HepG2 (cell line): ENCODE results near the gene CMIP. TPM values are rescaled to one million over a fixed set of nuclear protein-coding genes. Genes with fewer than 3 reads are reported as not detected.

ENCODE experiments used
- BCL6 ChIP-seq: IDR thresholded peaks from 2 replicates; pipeline ENCODE4 v1.6.1; 2016; ENCODE audit warnings: missing genetic modification reagents, missing compliant biosample characterization
- CREB1 ChIP-seq, 2 experiments: fragments of 450-650 bp in 1 of 2; IDR thresholded peaks; 2 replicates each; pipeline ENCODE4 v1.6.1; 2016 to 2017; ENCODE audit warnings: control low read depth in 1 of 2, mild to moderate bottlenecking in 1 of 2, missing compliant biosample characterization in 1 of 2, missing genetic modification characterization in 1 of 2
- GPN1 ChIP-seq: sonication (generic); formaldehyde crosslinking; IDR thresholded peaks from 2 replicates; pipeline ENCODE4 v1.5.1; 2020; ENCODE audit warnings: missing genetic modification reagents, borderline replicate concordance
- GTF3A ChIP-seq: sonication (generic); formaldehyde crosslinking; conservative IDR thresholded peaks from 2 replicates; pipeline ENCODE4 v1.4.0; 2020; ENCODE audit warnings: mild to moderate bottlenecking, missing genetic modification reagents
- IRF2 ChIP-seq: IDR thresholded peaks from 2 replicates; pipeline ENCODE4 v1.6.1; 2018; ENCODE audit warnings: missing genetic modification reagents, missing compliant biosample characterization
- MXI1 ChIP-seq: IDR thresholded peaks from 3 replicates; pipeline ENCODE4 v1.6.1; 2012; ENCODE audit warnings: low read depth, low read length, inconsistent platforms, borderline replicate concordance
- NCOR1 ChIP-seq: fragments of 200-600 bp; sonication (generic); IDR thresholded peaks from 2 replicates; pipeline ENCODE4 v1.7.0; 2017; ENCODE audit warnings: antibody characterized with exemption, low read length, borderline replicate concordance
- NFE2 ChIP-seq: sonication (generic); formaldehyde crosslinking; IDR thresholded peaks from 2 replicates; pipeline ENCODE4 v1.4.0; 2020; ENCODE audit warnings: missing genetic modification reagents
- NR1H2 ChIP-seq: sonication (generic); formaldehyde crosslinking; IDR thresholded peaks from 2 replicates; pipeline ENCODE4 v1.8.1; 2022; ENCODE audit warnings: low read depth, missing genetic modification reagents, borderline replicate concordance
- NR2F6 ChIP-seq, 2 experiments: IDR thresholded peaks; 2 replicates each; pipeline ENCODE4 v1.6.1; 2016; ENCODE audit warnings: antibody characterized with exemption in 1 of 2, mild to moderate bottlenecking in 1 of 2
- PLSCR1 ChIP-seq: sonication (generic); formaldehyde crosslinking; IDR thresholded peaks from 2 replicates; pipeline ENCODE4 v1.5.0; 2020; ENCODE audit warnings: missing genetic modification reagents, mild to moderate bottlenecking, borderline replicate concordance
- POLR2A ChIP-seq, 2 experiments: IDR thresholded peaks; 2 replicates each; pipeline ENCODE4 v1.6.1; 2011; ENCODE audit warnings: low read depth in 2 of 2, low read length in 2 of 2, mild to moderate bottlenecking in 1 of 2, moderate library complexity in 1 of 2; ENCODE audit not compliant: insufficient read depth in 1 of 2
- RAD21 ChIP-seq: fragments of 450-650 bp; formaldehyde crosslinking; IDR thresholded peaks from 2 replicates; pipeline ENCODE4 v1.5.0; 2020; ENCODE audit warnings: mild to moderate bottlenecking
- SP1 ChIP-seq, 2 experiments: fragments of 450-650 bp in 1 of 2; sonication (generic) in 1 of 2; formaldehyde crosslinking in 1 of 2; IDR thresholded peaks; 2 replicates each; pipeline versions ENCODE4 v1.4.0 to v1.6.1; 2016 to 2020; ENCODE audit warnings: missing genetic modification reagents in 1 of 2
- SP4 ChIP-seq: sonication (generic); formaldehyde crosslinking; IDR thresholded peaks from 2 replicates; pipeline ENCODE4 v1.8.1; 2023; ENCODE audit warnings: mild to moderate bottlenecking, missing genetic modification reagents
- SRSF4 ChIP-seq: fragments of 200-400 bp; formaldehyde crosslinking; IDR thresholded peaks from one replicate; pipeline ENCODE4 v1.6.1; 2018; ENCODE audit warnings: mild to moderate bottlenecking, low read depth, low read length, moderate library complexity; ENCODE audit not compliant: poor library complexity, severe bottlenecking
- TBL1XR1 ChIP-seq: fragments of 150-350 bp; IDR thresholded peaks from 2 replicates; pipeline ENCODE4 v1.6.1; 2014; ENCODE audit warnings: borderline replicate concordance, low read length; ENCODE audit not compliant: partially characterized antibody
- YY1 ChIP-seq: IDR thresholded peaks from 2 replicates; pipeline ENCODE4 v1.6.1; 2011; ENCODE audit warnings: low read length, low read depth, moderate library complexity, mild to moderate bottlenecking; ENCODE audit not compliant: insufficient read depth, insufficient replicate concordance
- ZNF263 ChIP-seq: sonication (generic); formaldehyde crosslinking; IDR thresholded peaks from 2 replicates; pipeline ENCODE4 v1.4.0; 2020; ENCODE audit warnings: missing genetic modification reagents
- ZNF331 ChIP-seq: sonication (generic); formaldehyde crosslinking; IDR thresholded peaks from 2 replicates; pipeline ENCODE4 v1.4.0; 2020; ENCODE audit warnings: missing genetic modification reagents
- ZNF737 ChIP-seq: sonication (generic); formaldehyde crosslinking; IDR thresholded peaks from 2 replicates; pipeline ENCODE4 v1.5.0; 2020; ENCODE audit warnings: missing genetic modification reagents, mild to moderate bottlenecking, borderline replicate concordance
- polyA plus RNA-seq, 8 experiments: library from polyadenylated mRNA; depleted of rRNA in 3 of 8; stranded (reverse) in 7 of 8; unstranded in 1 of 8; fragments of >200 nt; fragmentation: Illumina TruSeq in 4 of 8; extraction: Trizol in 4 of 8; gene quantifications; 2 replicates each; pipeline versions ENCODE4 v1.2.1 to v1.2.3, GENCODE V29; 2011 to 2016; ENCODE audit warnings: low read depth in 4 of 8, missing spikeins in 1 of 8, mixed read lengths in 1 of 8; ENCODE audit not compliant: insufficient read depth in 1 of 8
- total RNA-seq, 5 experiments: library from RNA; depleted of rRNA; stranded (reverse); fragments of >200 nt; fragmentation: Illumina TruSeq; extraction: Trizol; gene quantifications; 2 replicates each; pipeline ENCODE4 v1.2.3, GENCODE V29; 2016; ENCODE audit warnings: low read depth in 1 of 5
- TF ChIP-seq, protein P1 (sequence below): sonication (generic); formaldehyde crosslinking; IDR thresholded peaks from 2 replicates; pipeline ENCODE4 v1.5.0; 2020; ENCODE audit warnings: mild to moderate bottlenecking, missing genetic modification reagents, moderate library complexity
- TF ChIP-seq, protein P2 (sequence below): sonication (generic); formaldehyde crosslinking; IDR thresholded peaks from 2 replicates; pipeline ENCODE4 v1.5.0; 2020; ENCODE audit warnings: mild to moderate bottlenecking, missing genetic modification reagents
- TF ChIP-seq, protein P3 (sequence below): sonication (generic); formaldehyde crosslinking; IDR thresholded peaks from 2 replicates; pipeline ENCODE4 v1.5.1; 2020; ENCODE audit warnings: missing genetic modification reagents, mild to moderate bottlenecking, borderline replicate concordance

CMIP gene
- total and polyA plus RNA-seq, 2 of the 13 experiments (the other 11 are each of a cell fraction or from before 2014, with no cell fraction given): 10.9 to 18.1 TPM

GRCh38 chr16:81405702-81406113 lies 38.9 kb upstream of the CMIP start (continued):
- TF ChIP-seq, protein P1, sequence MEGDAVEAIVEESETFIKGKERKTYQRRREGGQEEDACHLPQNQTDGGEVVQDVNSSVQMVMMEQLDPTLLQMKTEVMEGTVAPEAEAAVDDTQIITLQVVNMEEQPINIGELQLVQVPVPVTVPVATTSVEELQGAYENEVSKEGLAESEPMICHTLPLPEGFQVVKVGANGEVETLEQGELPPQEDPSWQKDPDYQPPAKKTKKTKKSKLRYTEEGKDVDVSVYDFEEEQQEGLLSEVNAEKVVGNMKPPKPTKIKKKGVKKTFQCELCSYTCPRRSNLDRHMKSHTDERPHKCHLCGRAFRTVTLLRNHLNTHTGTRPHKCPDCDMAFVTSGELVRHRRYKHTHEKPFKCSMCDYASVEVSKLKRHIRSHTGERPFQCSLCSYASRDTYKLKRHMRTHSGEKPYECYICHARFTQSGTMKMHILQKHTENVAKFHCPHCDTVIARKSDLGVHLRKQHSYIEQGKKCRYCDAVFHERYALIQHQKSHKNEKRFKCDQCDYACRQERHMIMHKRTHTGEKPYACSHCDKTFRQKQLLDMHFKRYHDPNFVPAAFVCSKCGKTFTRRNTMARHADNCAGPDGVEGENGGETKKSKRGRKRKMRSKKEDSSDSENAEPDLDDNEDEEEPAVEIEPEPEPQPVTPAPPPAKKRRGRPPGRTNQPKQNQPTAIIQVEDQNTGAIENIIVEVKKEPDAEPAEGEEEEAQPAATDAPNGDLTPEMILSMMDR (CRISPR knock-in tag): peak; percentile 60
- no peak for TF ChIP-seq PLSCR1 (CRISPR knock-in tag)
- no peak for TF ChIP-seq GPN1 (CRISPR knock-in tag)
- TF ChIP-seq MXI1: peak; percentile 64; the same call in 1 of the 3 replicates
- peak; percentile 96 for TF ChIP-seq ZNF263
- 0 out of 2 replicates have a peak, but pooled peaks have one; percentile 14 for TF ChIP-seq BCL6 (CRISPR knock-in tag)
- TF ChIP-seq SP1 (IDR thresholded peaks at IDR 0.05): no peak
- no peak; the same call in 1 of the 2 replicates for TF ChIP-seq SP1 (CRISPR knock-in tag; IDR thresholded peaks at IDR 0.05)
- TF ChIP-seq TBL1XR1: peak; percentile 58
- TF ChIP-seq CREB1 (IDR thresholded peaks at IDR 0.05): peak; percentile 43; the same call in 1 of the 2 replicates
- 0 out of 2 replicates have a peak, but pooled peaks have one; percentile 22 for TF ChIP-seq CREB1 (CRISPR knock-in tag; IDR thresholded peaks at IDR 0.05)
- peak; percentile 82 for TF ChIP-seq NFE2 (CRISPR knock-in tag)
- TF ChIP-seq, protein P2, sequence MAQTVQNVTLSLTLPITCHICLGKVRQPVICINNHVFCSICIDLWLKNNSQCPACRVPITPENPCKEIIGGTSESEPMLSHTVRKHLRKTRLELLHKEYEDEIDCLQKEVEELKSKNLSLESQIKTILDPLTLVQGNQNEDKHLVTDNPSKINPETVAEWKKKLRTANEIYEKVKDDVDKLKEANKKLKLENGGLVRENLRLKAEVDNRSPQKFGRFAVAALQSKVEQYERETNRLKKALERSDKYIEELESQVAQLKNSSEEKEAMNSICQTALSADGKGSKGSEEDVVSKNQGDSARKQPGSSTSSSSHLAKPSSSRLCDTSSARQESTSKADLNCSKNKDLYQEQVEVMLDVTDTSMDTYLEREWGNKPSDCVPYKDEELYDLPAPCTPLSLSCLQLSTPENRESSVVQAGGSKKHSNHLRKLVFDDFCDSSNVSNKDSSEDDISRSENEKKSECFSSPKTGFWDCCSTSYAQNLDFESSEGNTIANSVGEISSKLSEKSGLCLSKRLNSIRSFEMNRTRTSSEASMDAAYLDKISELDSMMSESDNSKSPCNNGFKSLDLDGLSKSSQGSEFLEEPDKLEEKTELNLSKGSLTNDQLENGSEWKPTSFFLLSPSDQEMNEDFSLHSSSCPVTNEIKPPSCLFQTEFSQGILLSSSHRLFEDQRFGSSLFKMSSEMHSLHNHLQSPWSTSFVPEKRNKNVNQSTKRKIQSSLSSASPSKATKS (CRISPR knock-in tag): no peak
- no peak for TF ChIP-seq SP4 (CRISPR knock-in tag)
- peak in 1 of 2 experiments; percentile 39; a peak in 1 of 4 replicates for TF ChIP-seq POLR2A (IDR thresholded peaks at IDR 0.05; ENCODE audit: insufficient read depth in 1 of 2, low read depth in 2 of 2, low read length in 2 of 2)
- TF ChIP-seq YY1: no peak
- no peak for TF ChIP-seq SRSF4
- TF ChIP-seq NR2F6 (IDR thresholded peaks at IDR 0.05): no peak
- peak; percentile 19; the same call in 1 of the 2 replicates for TF ChIP-seq NR2F6 (CRISPR knock-in tag; IDR thresholded peaks at IDR 0.05)
- peak; percentile 47 for TF ChIP-seq RAD21 (CRISPR knock-in tag)
- no peak for TF ChIP-seq ZNF737 (CRISPR knock-in tag)
- no peak for TF ChIP-seq GTF3A
- TF ChIP-seq IRF2 (CRISPR knock-in tag): no peak
- TF ChIP-seq NCOR1: peak; percentile 64; the same call in 1 of the 2 replicates
- TF ChIP-seq ZNF331 (CRISPR knock-in tag): peak; percentile 45; the same call in 1 of the 2 replicates
- TF ChIP-seq, protein P3, sequence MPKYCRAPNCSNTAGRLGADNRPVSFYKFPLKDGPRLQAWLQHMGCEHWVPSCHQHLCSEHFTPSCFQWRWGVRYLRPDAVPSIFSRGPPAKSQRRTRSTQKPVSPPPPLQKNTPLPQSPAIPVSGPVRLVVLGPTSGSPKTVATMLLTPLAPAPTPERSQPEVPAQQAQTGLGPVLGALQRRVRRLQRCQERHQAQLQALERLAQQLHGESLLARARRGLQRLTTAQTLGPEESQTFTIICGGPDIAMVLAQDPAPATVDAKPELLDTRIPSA (CRISPR knock-in tag): no peak
- TF ChIP-seq NR1H2 (CRISPR knock-in tag): no peak
